WTC11 (cell line): ENCODE results near the gene EIF2B5.

Experiments used
- EMX1 ChIP-seq: fragments of 250-450 bp; sonication (Bioruptor Pico); IDR thresholded peaks from 2 replicates; pipeline ENCODE4 v1.8.0; 2021; ENCODE audit warnings: mild to moderate bottlenecking
- ETV6 ChIP-seq: sonication (generic); formaldehyde crosslinking; IDR thresholded peaks from 2 replicates; pipeline ENCODE4 v1.8.1; 2022; ENCODE audit warnings: mild to moderate bottlenecking, missing genetic modification reagents
- MYBL2 ChIP-seq: sonication (generic); formaldehyde crosslinking; IDR thresholded peaks from 2 replicates; pipeline ENCODE4 v1.8.1; 2023; ENCODE audit warnings: mild to moderate bottlenecking, moderate library complexity, missing genetic modification reagents
- NFATC4 ChIP-seq: fragments of 250-450 bp; sonication (Bioruptor Pico); IDR thresholded peaks from 2 replicates; pipeline ENCODE4 v1.9.0; 2021; ENCODE audit warnings: mild to moderate bottlenecking
- TEAD4 ChIP-seq: sonication (generic); formaldehyde crosslinking; IDR thresholded peaks from 2 replicates; pipeline ENCODE4 v1.8.0; 2022; ENCODE audit warnings: mild to moderate bottlenecking, missing genetic modification reagents
- ZBTB21 ChIP-seq: sonication (generic); formaldehyde crosslinking; IDR thresholded peaks from 2 replicates; pipeline ENCODE4 v1.8.1; 2023; ENCODE audit warnings: mild to moderate bottlenecking, missing genetic modification reagents, borderline replicate concordance
- ZNF416 ChIP-seq: fragments of 250-450 bp; sonication (Bioruptor Pico); IDR thresholded peaks from 2 replicates; pipeline ENCODE4 v1.9.0; 2021; ENCODE audit warnings: mild to moderate bottlenecking, inconsistent platforms
- TF ChIP-seq, protein P1 (sequence below): sonication (generic); formaldehyde crosslinking; conservative IDR thresholded peaks from 2 replicates; pipeline ENCODE4 v1.8.1; 2023; ENCODE audit warnings: mild to moderate bottlenecking, low read depth, missing genetic modification reagents, moderate library complexity
- TF ChIP-seq, protein P2 (sequence below): fragments of 200-600 bp; IDR thresholded peaks from 2 replicates; pipeline ENCODE4 v1.8.0; 2022; ENCODE audit warnings: antibody characterized with exemption
- TF ChIP-seq, protein P3 (sequence below): sonication (generic); formaldehyde crosslinking; IDR thresholded peaks from 2 replicates; pipeline ENCODE4 v1.8.1; 2023; ENCODE audit warnings: mild to moderate bottlenecking, missing genetic modification reagents, moderate library complexity
- TF ChIP-seq, protein P4 (sequence below): sonication (generic); formaldehyde crosslinking; IDR thresholded peaks from 2 replicates; pipeline ENCODE4 v1.8.0; 2023; ENCODE audit warnings: missing genetic modification reagents, mild to moderate bottlenecking, borderline replicate concordance
- TF ChIP-seq, protein P5 (sequence below): sonication (generic); formaldehyde crosslinking; IDR thresholded peaks from 2 replicates; pipeline ENCODE4 v1.8.0; 2022; ENCODE audit warnings: mild to moderate bottlenecking, missing genetic modification reagents

DNA sequence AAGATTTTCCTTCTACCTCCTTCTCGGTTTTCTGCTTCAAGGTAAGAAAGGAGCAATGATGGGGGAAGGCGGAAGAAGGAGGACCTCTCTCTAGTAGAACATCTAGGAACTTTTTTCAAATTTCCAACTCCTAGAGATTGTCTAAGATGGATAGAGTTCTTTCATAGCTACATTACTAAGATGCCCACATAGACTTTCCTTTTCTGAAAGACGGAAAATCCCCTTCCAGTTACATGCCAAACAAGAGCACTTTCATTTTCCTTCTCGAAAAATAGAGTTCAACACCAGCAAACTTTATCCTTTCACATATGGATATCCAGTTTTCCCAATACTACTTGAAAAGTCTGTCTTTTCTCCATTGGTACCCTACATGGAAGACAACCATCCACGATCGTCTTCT, 37.6 kb upstream of the EIF2B5 start:
- TF ChIP-seq, protein P1, sequence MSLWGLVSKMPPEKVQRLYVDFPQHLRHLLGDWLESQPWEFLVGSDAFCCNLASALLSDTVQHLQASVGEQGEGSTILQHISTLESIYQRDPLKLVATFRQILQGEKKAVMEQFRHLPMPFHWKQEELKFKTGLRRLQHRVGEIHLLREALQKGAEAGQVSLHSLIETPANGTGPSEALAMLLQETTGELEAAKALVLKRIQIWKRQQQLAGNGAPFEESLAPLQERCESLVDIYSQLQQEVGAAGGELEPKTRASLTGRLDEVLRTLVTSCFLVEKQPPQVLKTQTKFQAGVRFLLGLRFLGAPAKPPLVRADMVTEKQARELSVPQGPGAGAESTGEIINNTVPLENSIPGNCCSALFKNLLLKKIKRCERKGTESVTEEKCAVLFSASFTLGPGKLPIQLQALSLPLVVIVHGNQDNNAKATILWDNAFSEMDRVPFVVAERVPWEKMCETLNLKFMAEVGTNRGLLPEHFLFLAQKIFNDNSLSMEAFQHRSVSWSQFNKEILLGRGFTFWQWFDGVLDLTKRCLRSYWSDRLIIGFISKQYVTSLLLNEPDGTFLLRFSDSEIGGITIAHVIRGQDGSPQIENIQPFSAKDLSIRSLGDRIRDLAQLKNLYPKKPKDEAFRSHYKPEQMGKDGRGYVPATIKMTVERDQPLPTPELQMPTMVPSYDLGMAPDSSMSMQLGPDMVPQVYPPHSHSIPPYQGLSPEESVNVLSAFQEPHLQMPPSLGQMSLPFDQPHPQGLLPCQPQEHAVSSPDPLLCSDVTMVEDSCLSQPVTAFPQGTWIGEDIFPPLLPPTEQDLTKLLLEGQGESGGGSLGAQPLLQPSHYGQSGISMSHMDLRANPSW (CRISPR knock-in tag): no peak
- TF ChIP-seq, protein P2, sequence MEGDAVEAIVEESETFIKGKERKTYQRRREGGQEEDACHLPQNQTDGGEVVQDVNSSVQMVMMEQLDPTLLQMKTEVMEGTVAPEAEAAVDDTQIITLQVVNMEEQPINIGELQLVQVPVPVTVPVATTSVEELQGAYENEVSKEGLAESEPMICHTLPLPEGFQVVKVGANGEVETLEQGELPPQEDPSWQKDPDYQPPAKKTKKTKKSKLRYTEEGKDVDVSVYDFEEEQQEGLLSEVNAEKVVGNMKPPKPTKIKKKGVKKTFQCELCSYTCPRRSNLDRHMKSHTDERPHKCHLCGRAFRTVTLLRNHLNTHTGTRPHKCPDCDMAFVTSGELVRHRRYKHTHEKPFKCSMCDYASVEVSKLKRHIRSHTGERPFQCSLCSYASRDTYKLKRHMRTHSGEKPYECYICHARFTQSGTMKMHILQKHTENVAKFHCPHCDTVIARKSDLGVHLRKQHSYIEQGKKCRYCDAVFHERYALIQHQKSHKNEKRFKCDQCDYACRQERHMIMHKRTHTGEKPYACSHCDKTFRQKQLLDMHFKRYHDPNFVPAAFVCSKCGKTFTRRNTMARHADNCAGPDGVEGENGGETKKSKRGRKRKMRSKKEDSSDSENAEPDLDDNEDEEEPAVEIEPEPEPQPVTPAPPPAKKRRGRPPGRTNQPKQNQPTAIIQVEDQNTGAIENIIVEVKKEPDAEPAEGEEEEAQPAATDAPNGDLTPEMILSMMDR: no peak
- TF ChIP-seq ZNF416 (CRISPR knock-in tag) (no peak), NFATC4 (no peak), MYBL2 (CRISPR knock-in tag) (no peak), EMX1 (CRISPR knock-in tag) (no peak), TEAD4 (CRISPR knock-in tag) (no peak), ETV6 (CRISPR knock-in tag) (no peak), ZBTB21 (CRISPR knock-in tag) (no peak)
- TF ChIP-seq, protein P3, sequence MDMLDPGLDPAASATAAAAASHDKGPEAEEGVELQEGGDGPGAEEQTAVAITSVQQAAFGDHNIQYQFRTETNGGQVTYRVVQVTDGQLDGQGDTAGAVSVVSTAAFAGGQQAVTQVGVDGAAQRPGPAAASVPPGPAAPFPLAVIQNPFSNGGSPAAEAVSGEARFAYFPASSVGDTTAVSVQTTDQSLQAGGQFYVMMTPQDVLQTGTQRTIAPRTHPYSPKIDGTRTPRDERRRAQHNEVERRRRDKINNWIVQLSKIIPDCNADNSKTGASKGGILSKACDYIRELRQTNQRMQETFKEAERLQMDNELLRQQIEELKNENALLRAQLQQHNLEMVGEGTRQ: no peak
- TF ChIP-seq, protein P4, sequence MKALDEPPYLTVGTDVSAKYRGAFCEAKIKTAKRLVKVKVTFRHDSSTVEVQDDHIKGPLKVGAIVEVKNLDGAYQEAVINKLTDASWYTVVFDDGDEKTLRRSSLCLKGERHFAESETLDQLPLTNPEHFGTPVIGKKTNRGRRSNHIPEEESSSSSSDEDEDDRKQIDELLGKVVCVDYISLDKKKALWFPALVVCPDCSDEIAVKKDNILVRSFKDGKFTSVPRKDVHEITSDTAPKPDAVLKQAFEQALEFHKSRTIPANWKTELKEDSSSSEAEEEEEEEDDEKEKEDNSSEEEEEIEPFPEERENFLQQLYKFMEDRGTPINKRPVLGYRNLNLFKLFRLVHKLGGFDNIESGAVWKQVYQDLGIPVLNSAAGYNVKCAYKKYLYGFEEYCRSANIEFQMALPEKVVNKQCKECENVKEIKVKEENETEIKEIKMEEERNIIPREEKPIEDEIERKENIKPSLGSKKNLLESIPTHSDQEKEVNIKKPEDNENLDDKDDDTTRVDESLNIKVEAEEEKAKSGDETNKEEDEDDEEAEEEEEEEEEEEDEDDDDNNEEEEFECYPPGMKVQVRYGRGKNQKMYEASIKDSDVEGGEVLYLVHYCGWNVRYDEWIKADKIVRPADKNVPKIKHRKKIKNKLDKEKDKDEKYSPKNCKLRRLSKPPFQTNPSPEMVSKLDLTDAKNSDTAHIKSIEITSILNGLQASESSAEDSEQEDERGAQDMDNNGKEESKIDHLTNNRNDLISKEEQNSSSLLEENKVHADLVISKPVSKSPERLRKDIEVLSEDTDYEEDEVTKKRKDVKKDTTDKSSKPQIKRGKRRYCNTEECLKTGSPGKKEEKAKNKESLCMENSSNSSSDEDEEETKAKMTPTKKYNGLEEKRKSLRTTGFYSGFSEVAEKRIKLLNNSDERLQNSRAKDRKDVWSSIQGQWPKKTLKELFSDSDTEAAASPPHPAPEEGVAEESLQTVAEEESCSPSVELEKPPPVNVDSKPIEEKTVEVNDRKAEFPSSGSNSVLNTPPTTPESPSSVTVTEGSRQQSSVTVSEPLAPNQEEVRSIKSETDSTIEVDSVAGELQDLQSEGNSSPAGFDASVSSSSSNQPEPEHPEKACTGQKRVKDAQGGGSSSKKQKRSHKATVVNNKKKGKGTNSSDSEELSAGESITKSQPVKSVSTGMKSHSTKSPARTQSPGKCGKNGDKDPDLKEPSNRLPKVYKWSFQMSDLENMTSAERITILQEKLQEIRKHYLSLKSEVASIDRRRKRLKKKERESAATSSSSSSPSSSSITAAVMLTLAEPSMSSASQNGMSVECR (CRISPR knock-in tag): no peak
- TF ChIP-seq, protein P5, sequence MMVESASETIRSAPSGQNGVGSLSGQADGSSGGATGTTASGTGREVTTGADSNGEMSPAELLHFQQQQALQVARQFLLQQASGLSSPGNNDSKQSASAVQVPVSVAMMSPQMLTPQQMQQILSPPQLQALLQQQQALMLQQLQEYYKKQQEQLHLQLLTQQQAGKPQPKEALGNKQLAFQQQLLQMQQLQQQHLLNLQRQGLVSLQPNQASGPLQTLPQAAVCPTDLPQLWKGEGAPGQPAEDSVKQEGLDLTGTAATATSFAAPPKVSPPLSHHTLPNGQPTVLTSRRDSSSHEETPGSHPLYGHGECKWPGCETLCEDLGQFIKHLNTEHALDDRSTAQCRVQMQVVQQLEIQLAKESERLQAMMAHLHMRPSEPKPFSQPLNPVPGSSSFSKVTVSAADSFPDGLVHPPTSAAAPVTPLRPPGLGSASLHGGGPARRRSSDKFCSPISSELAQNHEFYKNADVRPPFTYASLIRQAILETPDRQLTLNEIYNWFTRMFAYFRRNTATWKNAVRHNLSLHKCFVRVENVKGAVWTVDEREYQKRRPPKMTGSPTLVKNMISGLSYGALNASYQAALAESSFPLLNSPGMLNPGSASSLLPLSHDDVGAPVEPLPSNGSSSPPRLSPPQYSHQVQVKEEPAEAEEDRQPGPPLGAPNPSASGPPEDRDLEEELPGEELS (CRISPR knock-in tag): no peak
